Endodermal cell (in vitro differentiated cells): ENCODE data around the gene PLCB4. TPM values are rescaled to one million over a fixed set of nuclear protein-coding genes. Genes with fewer than 3 reads are reported as not detected.

Source experiments
- DNase-seq: peaks from one replicate; pipeline ENCODE4 v3.0.0-alpha.2; 2017
- H3K27ac ChIP-seq: 2 replicates; pipeline ENCODE4 v1.5.1; 2013; ENCODE audit warnings: mild to moderate bottlenecking, low read depth, low read length, moderate library complexity
- H3K27me3 ChIP-seq: 2 replicates; pipeline ENCODE4 v1.6.1; 2013; ENCODE audit warnings: mild to moderate bottlenecking, low read length, moderate library complexity; ENCODE audit not compliant: insufficient read depth, control insufficient read depth, poor library complexity, severe bottlenecking
- H3K36me3 ChIP-seq: 2 replicates; pipeline ENCODE4 v1.7.0; 2013; ENCODE audit warnings: mild to moderate bottlenecking, low read length, moderate library complexity; ENCODE audit not compliant: control insufficient read depth, insufficient read depth
- H3K4me1 ChIP-seq: one replicate; pipeline ENCODE4 v1.7.0; 2013; ENCODE audit warnings: low read length; ENCODE audit not compliant: control insufficient read depth, insufficient read depth
- H3K4me3 ChIP-seq: 2 replicates; pipeline ENCODE4 v1.5.1; 2013; ENCODE audit warnings: mild to moderate bottlenecking, low read length, moderate library complexity
- H3K9ac ChIP-seq: 2 replicates; pipeline ENCODE4 v1.6.1; 2013; ENCODE audit warnings: mild to moderate bottlenecking, low read length, moderate library complexity; ENCODE audit not compliant: poor library complexity, severe bottlenecking; ENCODE audit errors: extremely low read depth
- H3K9me3 ChIP-seq: 2 replicates; pipeline ENCODE4 v1.6.1; 2013; ENCODE audit warnings: mild to moderate bottlenecking, low read length, moderate library complexity; ENCODE audit not compliant: control insufficient read depth
- H3K27ac Mint-ChIP-seq: 2 replicates; pipeline ENCODE4 v1.8.0; 2020; ENCODE audit warnings: mixed read lengths
- H3K27me3 Mint-ChIP-seq: 2 replicates; pipeline ENCODE4 v1.8.0; 2021; ENCODE audit warnings: mild to moderate bottlenecking, mixed read lengths; ENCODE audit not compliant: insufficient read depth
- H3K36me3 Mint-ChIP-seq: 2 replicates; pipeline ENCODE4 v1.8.0; 2020; ENCODE audit warnings: low read depth, mixed read lengths
- H3K4me1 Mint-ChIP-seq: 2 replicates; pipeline ENCODE4 v1.8.0; 2020; ENCODE audit warnings: mixed read lengths
- H3K4me3 Mint-ChIP-seq: 2 replicates; pipeline ENCODE4 v1.8.0; 2020; ENCODE audit warnings: mild to moderate bottlenecking, moderate library complexity, mixed read lengths
- H3K9me3 Mint-ChIP-seq: 2 replicates; pipeline ENCODE4 v1.8.0; 2020; ENCODE audit warnings: mild to moderate bottlenecking, mixed read lengths
- WGBS, 2 experiments: methylation state at CpG; one replicate each; pipeline versions ENCODE4 v1.1.5 to v1.1.7; 2013; ENCODE audit warnings: missing lambda C conversion rate in 2 of 2, mixed read lengths in 1 of 2; ENCODE audit not compliant: insufficient coverage in 1 of 2, insufficient read length in 1 of 2; 5-methylcytosine and 5-hydroxymethylcytosine counted together
- total RNA-seq, 2 donors: library from RNA; stranded (reverse); fragmentation: NEBNext Ultra II Directional in 1 of 2; extraction: Animal tissue kit (Norgen Biotek cat#: 25700) in 1 of 2; gene quantifications; 2 replicates in 1 of 2; 3 replicates in 1 of 2; pipeline ENCODE4 v1.2.1, GENCODE V29; 2021
- TF ChIP-seq, protein P1 (sequence below): fragments of 200-600 bp; sonication (generic); conservative IDR thresholded peaks from 2 replicates; pipeline ENCODE4 v1.5.0; 2021; ENCODE audit warnings: antibody characterized with exemption, mild to moderate bottlenecking

Gene PLCB4
- total RNA-seq, 2 donors from 2014 or later: 14.4 to 14.6 TPM

- Mint-ChIP-seq H3K27ac (no peak overlapping the region), H3K27me3 (no peaks in the 10 kb centered on the region), H3K36me3 (no peaks in the 10 kb centered on the region), H3K9me3 (no peaks in the 10 kb centered on the region), H3K4me1 (peaks cover 16% of the 10 kb centered on the region), H3K4me3 (no peak overlapping the region)
- Histone ChIP-seq H3K4me1 (no peaks in the 10 kb centered on the region), H3K36me3 (no peaks in the 10 kb centered on the region), H3K9ac (no peak overlapping the region), H3K27ac (no peak overlapping the region), H3K9me3 (no peaks in the 10 kb centered on the region), H3K27me3 (no peaks in the 10 kb centered on the region), H3K4me3 (no peak overlapping the region)
- TF ChIP-seq, protein P1, sequence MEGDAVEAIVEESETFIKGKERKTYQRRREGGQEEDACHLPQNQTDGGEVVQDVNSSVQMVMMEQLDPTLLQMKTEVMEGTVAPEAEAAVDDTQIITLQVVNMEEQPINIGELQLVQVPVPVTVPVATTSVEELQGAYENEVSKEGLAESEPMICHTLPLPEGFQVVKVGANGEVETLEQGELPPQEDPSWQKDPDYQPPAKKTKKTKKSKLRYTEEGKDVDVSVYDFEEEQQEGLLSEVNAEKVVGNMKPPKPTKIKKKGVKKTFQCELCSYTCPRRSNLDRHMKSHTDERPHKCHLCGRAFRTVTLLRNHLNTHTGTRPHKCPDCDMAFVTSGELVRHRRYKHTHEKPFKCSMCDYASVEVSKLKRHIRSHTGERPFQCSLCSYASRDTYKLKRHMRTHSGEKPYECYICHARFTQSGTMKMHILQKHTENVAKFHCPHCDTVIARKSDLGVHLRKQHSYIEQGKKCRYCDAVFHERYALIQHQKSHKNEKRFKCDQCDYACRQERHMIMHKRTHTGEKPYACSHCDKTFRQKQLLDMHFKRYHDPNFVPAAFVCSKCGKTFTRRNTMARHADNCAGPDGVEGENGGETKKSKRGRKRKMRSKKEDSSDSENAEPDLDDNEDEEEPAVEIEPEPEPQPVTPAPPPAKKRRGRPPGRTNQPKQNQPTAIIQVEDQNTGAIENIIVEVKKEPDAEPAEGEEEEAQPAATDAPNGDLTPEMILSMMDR: no peak
- DNase-seq: peak; percentile 53
- 43 to 48% methylated on average over 2 of the region's 2 CpGs for WGBS, 2 experiments
Measured at GRCh38 chr20:9021699-9022098, 47.2 kb upstream of the PLCB4 start.

DNA sequence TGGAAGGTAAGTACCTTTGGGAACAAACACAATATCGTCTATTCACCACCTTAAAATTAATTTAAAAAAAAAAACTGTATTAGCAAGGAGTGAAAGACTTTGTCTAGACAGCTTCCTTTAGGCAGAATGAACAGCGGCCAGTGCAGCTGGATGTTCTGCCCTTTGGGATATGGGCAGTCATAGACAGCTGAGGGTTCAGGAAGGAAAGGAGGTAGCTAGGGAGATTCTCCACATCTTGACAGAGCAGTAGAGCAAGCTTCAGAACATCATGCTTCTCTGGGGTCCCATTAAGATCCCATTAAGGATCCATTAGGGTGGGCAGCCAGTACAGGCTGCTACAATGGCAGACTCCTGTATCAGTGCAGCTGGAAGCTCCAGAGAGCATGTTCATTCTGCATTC, 46.5 kb upstream of the PLCB4 start:
- H3K4me1 Mint-ChIP-seq: peaks cover 16% of the 10 kb centered on the region
- no peaks in the 10 kb centered on the region for H3K9me3 Mint-ChIP-seq
- TF ChIP-seq, protein P1: no peak
- H3K4me3 ChIP-seq: no peak overlapping the region
- no peaks in the 10 kb centered on the region for H3K9me3 ChIP-seq
- no peaks in the 10 kb centered on the region for H3K36me3 Mint-ChIP-seq
- H3K27ac ChIP-seq: no peak overlapping the region
- no peaks in the 10 kb centered on the region for H3K27me3 ChIP-seq
- no peak for DNase-seq
- H3K9ac ChIP-seq: no peak overlapping the region
- no peaks in the 10 kb centered on the region for H3K27me3 Mint-ChIP-seq
- H3K4me1 ChIP-seq: no peaks in the 10 kb centered on the region
- H3K27ac Mint-ChIP-seq: no peak overlapping the region
- no peaks in the 10 kb centered on the region for H3K36me3 ChIP-seq
- no peak overlapping the region for H3K4me3 Mint-ChIP-seq
- WGBS, 2 experiments: 97 to 100% methylated on average over 1 of the region's 2 CpGs

DNA sequence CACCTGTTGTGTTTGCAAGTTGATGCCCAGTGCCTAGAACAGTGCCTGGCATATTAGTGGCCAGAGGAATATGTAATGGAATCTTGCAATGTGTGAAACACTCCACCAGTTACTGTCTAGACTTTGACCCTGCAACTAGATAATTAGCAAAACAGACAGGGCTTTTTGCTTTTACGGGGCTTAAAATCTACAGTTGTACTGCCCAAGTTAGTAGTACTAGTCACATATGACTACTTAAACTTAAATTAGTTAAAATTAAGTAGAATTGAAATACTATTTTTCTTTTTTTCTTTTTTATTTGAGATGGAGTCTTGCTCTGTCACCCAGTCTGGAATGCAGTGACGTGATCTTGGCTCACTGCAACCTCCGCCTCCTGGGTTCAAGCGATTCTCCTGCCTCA, 44.3 kb upstream of the PLCB4 start:
- TF ChIP-seq, protein P1: no peak
- Mint-ChIP-seq H3K4me1 (peaks cover 11% of the 10 kb centered on the region), H3K9me3 (no peaks in the 10 kb centered on the region), H3K27ac (no peak overlapping the region), H3K4me3 (no peak overlapping the region), H3K27me3 (no peaks in the 10 kb centered on the region), H3K36me3 (no peaks in the 10 kb centered on the region)
- H3K9ac ChIP-seq: no peak overlapping the region
- no peak overlapping the region for H3K27ac ChIP-seq
- H3K4me3 ChIP-seq: no peak overlapping the region
- no peak for DNase-seq
- no peaks in the 10 kb centered on the region for H3K4me1 ChIP-seq
- no peaks in the 10 kb centered on the region for H3K27me3 ChIP-seq
- no peaks in the 10 kb centered on the region for H3K36me3 ChIP-seq
- 93% methylated on average over 4 of the region's 4 CpGs; no CpG with 5 or more reads in 1 of the 2 experiments for WGBS, 2 experiments
- H3K9me3 ChIP-seq: no peaks in the 10 kb centered on the region
